Activated T-cell treated with anti-CD3 and anti-CD28 coated beads, Interleukin-2, amount 50 U/mL, for 1 hour (primary cell): ENCODE data around the gene AVPR1B.

Experiments
- DNase-seq: peaks from one replicate; pipeline ENCODE4 v3.0.0-alpha.2; 2020

AVPR1B gene

GRCh38 chr1:206111271-206111927, 5.8 kb downstream of the AVPR1B start:
- no peak for DNase-seq

DNA sequence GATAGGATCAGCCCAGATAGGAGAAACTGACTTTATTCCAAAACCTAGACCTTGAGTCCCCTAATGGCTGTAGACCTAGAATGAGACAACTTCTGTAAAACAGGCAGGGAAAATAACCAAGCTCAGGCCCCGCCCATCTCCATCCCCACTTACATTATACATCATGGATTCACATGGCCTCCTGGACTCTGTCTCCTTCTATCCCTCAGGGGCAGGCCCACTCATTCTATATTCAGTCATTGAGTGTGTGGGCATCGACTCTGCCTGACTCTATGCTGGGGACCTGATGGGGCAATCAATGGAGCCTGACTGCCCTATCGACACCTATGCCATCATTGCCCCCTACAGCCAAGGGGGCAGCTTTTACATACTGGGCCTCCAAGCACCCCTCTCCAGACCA, 6.4 kb downstream of the AVPR1B start:
- DNase-seq = no peak

DNA sequence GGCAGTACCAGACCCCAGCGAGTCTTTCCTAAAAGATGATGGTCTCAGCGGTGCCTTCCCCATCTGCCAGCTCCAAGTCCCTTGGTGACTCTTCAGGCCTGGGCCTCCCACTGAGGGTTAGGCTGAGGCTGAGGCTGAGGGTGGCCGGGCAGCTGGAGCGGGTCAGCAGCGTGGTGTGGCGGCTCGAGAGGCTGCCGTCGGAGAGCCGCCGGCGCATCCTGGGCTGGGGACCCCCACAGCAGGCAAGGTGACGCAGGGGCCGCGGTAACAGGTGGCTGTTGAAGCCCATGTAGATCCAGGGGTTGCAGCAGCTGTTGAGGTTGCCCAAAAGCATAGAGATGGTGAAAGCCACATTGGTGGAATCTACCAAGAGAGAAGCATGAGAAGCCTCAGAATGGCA, 7.0 kb downstream of the AVPR1B start:
- no peak for DNase-seq

DNA sequence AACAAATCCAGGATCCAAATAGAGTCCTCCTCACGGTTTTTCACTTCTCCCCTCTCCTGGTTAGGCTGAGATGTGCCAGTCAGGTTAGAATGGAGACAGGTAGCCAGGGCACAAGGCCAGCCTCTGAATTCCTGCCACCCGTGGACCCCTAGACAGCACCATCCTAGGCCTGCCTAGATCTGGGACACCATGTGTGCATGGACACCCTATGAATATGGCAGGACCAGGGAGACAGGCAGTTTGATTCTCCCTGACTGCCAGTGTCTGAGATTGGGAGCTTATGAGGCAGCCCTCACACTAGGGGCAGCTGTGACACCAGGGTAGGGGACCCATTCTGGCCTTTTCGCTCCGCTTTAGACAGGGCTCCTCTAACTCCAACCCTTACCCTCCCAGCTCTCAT, 7.5 kb downstream of the AVPR1B start:
- DNase-seq = no peak

DNA sequence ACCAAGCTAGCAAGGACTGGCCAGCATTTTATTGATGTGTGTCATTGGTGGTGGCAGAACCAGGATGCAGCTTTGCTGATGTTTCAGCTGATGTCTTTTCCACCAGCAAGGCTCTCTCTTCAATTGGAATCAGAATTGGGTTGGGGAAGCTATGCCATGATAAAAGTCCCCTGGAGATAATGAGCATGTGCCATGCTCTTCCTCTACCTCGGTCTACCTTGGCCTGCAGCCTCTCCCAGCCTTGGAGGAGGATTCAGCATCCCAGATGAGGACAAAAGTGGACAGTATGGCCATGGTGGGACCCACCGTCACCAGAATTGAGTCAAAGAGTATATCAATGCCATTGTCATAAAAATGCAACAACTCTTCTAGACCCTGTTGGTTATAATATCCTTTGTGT, 8.6 kb downstream of the AVPR1B start:
- no peak for DNase-seq

- DNase-seq = no peak
These were observed 10.0 kb downstream of the AVPR1B start for GRCh38 chr1:206107168-206107544.

GRCh38 chr1:206106328-206107167, 10.6 kb downstream of the AVPR1B start:
- DNase-seq = peak; percentile 75

- DNase-seq = no peak
These were observed 11.7 kb downstream of the AVPR1B start for GRCh38 chr1:206105464-206105995.

DNA sequence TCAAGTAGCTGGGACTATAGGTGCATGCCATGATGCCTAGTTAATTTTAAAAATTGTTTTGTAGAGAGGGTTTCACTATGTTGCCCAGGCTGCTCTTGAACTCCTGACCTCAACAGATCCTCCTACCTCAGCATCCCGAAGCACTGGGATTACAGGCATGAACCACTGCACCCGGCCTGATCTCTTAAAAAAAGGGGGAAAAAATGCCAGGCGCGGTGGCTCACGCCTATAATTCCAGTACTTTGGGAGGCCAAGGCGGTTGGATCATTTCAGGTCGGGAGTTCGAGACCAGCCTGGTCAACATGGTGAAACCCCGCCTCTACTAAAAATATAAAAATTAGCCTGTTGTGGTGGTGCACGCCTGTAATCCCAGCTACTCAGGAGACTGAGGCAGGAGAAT, 13.2 kb downstream of the AVPR1B start:
- no peak for DNase-seq

GRCh38 chr1:206102292-206102936, 14.8 kb downstream of the AVPR1B start:
- DNase-seq = no peak

- no peak for DNase-seq
These were observed 15.7 kb downstream of the AVPR1B start for GRCh38 chr1:206101351-206102045.

DNA sequence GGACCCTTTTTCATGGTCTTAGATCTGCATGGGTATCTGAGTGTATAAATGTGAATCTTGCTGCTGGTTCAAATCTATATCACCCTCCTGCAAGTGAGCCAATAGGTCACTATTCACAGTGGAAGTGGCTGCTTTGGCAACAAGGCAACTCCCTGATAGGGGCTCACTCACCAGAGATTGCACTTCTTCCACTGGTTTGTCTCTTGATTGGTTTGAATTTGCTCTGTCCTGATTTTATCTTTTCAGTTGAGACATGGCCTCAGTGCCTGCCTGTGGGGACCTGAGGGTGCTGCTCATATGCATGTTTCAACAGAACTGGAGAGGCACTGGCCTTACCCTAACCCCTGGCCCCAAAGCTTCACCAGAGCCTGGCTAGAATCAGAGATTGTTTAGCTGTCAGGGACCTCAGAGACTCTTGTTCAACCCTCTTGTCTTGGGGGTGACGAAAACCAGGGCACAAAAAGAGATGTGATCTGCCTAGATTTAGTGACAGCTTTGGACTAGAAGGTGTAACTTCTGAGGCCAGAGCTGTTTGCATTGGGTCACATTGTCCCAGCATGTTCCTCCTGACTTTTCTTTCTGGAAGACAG, 16.9 kb downstream of the AVPR1B start:
- no peak for DNase-seq

DNA sequence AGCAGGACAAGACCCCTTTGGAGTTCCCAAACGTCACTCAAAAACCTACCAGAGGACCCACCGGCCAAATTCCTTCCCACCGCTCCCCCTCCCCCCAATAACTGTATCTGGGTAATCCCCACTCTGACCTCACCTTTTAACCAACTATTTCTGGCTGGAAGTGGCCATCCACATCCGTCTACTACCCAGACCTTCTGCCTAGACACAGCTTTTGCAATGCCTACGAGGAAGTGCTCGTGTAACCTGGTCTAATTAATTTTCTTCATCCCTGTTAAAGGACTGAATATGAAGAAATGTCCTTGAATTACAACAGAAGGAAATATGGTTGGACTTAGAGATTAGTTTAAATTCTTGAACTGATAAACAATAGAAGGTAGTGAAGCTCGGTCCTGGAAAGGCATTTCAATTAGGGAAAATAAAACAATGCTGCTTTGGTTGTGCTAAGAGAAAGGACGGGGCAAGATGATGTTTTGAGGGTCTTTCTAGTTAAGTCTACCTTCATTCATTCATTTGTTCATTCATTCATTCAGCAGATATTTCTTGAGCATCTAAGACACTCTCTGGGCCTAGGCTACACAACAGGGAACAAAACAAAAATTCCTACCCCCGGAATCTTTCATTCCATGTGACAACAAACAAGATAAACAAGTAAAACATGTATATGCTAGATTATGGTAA, 18.8 kb downstream of the AVPR1B start:
- DNase-seq = no peak

DNA sequence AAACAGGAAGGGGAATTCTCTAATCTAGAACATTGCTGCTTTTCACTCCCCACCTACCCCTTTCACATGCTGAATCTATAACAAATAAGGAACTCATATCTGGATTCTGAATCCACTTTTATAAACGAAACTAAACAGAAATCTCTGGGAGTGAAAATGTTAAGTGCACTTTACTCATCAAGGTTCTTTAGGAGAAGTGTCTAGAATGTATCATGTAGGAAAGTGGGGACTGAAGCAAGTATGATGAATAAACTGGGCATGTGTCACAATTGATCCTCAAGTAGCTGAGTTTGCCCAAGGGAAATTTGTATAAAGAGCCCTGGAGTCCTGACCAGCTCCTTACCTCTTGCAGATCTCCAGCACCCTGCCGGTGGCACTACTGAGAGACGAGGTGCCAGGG, 19.8 kb downstream of the AVPR1B start:
- DNase-seq = no peak

DNA sequence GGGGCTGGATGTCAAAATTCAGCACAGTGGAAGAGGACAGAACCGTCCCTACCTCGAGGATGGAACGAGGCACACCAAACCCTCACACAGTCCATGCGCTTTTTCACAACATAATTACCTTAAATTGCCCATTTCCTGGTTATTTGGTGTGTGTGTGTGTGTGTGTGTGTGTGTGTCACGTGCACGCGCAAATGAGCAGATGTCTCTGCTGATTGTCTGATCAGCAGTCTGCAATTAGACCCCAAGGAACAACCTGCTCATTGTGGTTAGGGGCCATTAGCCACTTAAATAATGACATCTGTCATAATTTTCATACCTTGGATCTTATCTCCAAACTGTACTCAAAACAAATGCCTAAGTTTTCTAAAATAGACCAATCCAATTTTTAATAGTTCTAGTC, 23.2 kb downstream of the AVPR1B start:
- no peak for DNase-seq

DNA sequence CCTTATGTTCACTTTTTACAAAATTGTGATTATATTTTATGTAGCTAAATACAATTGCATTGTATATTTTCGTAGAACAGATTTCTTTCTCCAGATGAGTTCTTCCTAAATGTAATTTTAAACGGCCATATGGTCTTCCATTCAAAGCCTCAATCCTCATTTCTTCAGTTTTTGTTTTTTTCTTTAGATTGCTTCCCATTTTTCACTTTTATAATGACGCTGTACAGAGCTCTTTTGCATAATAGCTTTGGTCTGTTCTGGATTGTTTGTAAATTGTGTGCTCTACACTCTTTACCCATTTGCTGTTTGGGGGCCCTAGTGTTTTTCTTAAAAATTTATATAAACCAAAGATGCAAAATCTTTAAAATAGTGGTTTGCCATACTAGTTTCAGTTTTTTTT, 27.8 kb downstream of the AVPR1B start:
- no peak for DNase-seq

DNA sequence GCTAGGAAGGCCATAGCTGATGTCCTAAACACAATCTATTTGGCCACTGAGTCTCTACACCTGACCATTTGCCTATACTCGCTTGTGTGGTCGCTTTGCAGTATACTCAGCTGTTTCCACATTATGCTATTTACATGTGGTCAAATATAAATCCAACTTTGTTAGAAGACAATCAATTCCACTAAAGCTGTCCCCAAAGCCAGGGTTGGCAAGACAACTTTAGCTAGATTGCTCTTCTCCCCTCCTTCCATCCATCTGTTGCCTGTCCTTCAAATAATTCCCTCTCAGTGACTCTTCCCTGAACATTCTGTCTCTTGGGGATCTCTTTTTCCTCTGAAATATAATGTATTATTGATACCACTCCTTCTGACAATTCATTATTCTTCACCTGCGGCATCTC, 30.1 kb downstream of the AVPR1B start:
- no peak for DNase-seq

DNA sequence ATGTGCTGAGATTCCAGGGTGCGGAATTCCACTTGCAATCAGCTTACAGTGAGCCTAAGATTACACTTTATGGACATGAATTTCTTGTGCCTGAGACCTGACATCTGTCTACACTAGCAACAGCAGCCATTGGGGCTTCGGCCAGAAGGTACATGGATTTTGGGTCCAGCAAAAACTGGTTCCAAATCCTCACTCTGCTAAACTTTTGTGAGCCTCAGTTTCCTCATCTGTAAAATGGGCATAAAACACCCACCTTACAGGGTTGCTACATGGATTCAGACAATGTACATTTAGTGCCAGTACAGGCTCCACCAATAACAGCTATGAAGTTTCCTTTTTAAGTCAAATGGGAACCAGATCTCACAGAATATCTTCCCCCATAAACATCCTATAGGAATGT, 33.4 kb downstream of the AVPR1B start:
- no peak for DNase-seq

DNA sequence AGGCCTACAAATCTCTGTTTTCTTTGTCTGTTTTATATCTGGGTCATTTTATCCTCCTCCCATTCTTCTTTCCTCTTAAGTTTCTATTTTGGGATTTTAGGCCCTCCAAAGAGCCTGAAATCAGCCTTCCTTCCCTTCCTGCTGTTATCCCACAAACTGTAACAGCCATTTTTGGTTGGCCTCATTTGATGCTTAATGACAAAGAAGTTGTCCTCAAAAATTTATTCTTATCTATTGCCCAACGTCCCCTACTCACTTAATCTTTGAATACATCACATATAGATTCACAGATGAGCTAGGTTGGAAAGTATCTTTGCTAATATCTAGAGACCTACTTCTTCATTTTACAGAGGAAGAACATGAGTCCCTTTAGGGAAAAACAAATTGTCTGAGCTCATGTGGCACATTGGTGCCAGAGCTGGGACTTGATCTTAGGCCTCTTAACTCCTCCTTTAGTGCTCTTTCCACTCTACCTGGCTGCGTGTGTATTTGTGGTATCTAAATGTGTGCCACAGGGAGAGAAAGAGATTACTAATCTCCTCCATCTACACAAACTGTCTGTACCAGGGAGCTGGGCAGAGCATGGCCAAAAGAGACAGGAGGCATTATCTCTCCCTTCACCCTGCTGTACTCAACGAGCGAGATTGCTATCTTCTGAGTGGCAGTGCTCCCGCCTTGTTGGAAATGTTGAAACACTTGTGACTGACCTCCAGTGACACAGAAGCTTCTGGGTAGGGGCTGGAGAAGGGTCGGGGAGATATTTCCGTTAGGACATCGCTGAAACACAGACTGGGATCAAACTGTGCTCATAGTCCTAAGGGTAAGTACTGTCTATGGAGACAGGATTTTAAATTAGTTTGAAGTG, 34.1 kb downstream of the AVPR1B start:
- no peak for DNase-seq

DNA sequence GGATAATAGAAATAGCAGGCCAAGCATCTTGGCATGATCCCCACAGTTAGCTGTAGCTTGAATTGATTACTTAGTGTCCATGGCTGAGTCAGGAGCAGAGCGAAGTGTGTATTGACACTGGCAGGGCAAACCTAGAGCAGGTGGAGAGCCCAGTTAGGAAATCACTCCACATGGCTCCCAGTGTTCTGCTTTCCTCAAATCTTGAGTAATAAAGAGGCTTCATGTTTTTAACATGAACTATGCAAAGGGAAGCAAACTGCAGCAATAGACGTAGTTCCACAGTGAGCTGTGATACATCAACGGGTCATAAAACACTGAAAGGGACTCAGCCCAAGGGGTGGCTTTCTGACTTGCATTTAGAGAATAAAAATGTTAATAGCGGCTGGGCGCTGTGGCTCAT, 35.3 kb downstream of the AVPR1B start:
- no peak for DNase-seq
